Hepatocyte (in vitro differentiated cells): ENCODE results near the gene SMIM21. TPM values are rescaled to one million over a fixed set of nuclear protein-coding genes. Genes with fewer than 3 reads are reported as not detected.

Source experiments
- DNase-seq: peaks from one replicate; pipeline ENCODE4 v3.0.0-alpha.2; 2016; ENCODE audit warnings: low spot score
- H2AFZ ChIP-seq: fragments of 200-600 bp; sonication (generic); 2 replicates; pipeline ENCODE4 v1.6.0; 2016; ENCODE audit warnings: antibody characterized with exemption, mild to moderate bottlenecking
- H3K27ac ChIP-seq: fragments of 200-600 bp; sonication (generic); 2 replicates; pipeline ENCODE4 v1.5.1; 2016; ENCODE audit warnings: mild to moderate bottlenecking
- H3K27me3 ChIP-seq: fragments of 200-600 bp; sonication (generic); 2 replicates; pipeline ENCODE4 v1.6.1; 2016
- H3K36me3 ChIP-seq: fragments of 200-600 bp; sonication (generic); replicated peaks from 2 replicates; pipeline ENCODE4 v1.5.1; 2016; ENCODE audit warnings: low read depth; ENCODE audit not compliant: insufficient read depth
- H3K4me1 ChIP-seq: fragments of 200-600 bp; sonication (generic); 2 replicates; pipeline ENCODE4 v1.5.1; 2016; ENCODE audit warnings: mild to moderate bottlenecking, moderate library complexity; ENCODE audit not compliant: insufficient read depth
- H3K4me2 ChIP-seq: fragments of 200-600 bp; sonication (generic); 2 replicates; pipeline ENCODE4 v1.6.0; 2016
- H3K4me3 ChIP-seq: fragments of 200-600 bp; sonication (generic); 2 replicates; pipeline ENCODE4 v1.5.1; 2016; ENCODE audit warnings: mild to moderate bottlenecking
- H3K79me2 ChIP-seq: fragments of 200-600 bp; sonication (generic); 2 replicates; pipeline ENCODE4 v1.6.0; 2017; ENCODE audit warnings: mild to moderate bottlenecking
- H3K9me2 ChIP-seq: fragments of 200-600 bp; sonication (generic); replicated peaks from 2 replicates; pipeline ENCODE4 v1.6.0; 2017; ENCODE audit warnings: mild to moderate bottlenecking; ENCODE audit not compliant: insufficient read depth
- H3K9me3 ChIP-seq: fragments of 200-600 bp; sonication (generic); 2 replicates; pipeline ENCODE4 v1.5.1; 2016; ENCODE audit warnings: low read depth, mild to moderate bottlenecking
- H4K20me1 ChIP-seq: fragments of 200-600 bp; sonication (generic); 2 replicates; pipeline ENCODE4 v1.6.0; 2016; ENCODE audit warnings: mild to moderate bottlenecking; ENCODE audit not compliant: insufficient read depth, poor library complexity, severe bottlenecking
- CTCF ChIP-seq: fragments of 200-600 bp; sonication (generic); IDR thresholded peaks from 2 replicates; pipeline ENCODE4 v1.5.1; 2016; ENCODE audit warnings: antibody characterized with exemption, mild to moderate bottlenecking; ENCODE audit not compliant: poor library complexity
- EZH2 ChIP-seq: fragments of 200-600 bp; sonication (generic); IDR thresholded peaks from 2 replicates; pipeline ENCODE4 v1.6.1; 2016; ENCODE audit warnings: antibody characterized with exemption, mild to moderate bottlenecking, borderline replicate concordance
- EZH2phosphoT487 ChIP-seq: fragments of 200-600 bp; sonication (generic); IDR thresholded peaks from one replicate; pipeline ENCODE4 v1.6.1; 2018; ENCODE audit warnings: antibody characterized with exemption, mild to moderate bottlenecking, low read depth, moderate library complexity; ENCODE audit not compliant: unreplicated experiment, severe bottlenecking
- WGBS: methylation state at CpG from one replicate; pipeline ENCODE4 v1.1.6; 2016; ENCODE audit warnings: low lambda C conversion rate; ENCODE audit errors: missing lambda C conversion rate; 5-methylcytosine and 5-hydroxymethylcytosine counted together
- polyA plus RNA-seq: library from polyadenylated mRNA; unstranded; fragments of >200 nt; fragmentation: Nextera tagmentation; extraction: Ambion mirVana; gene quantifications from 2 replicates; pipeline ENCODE4 v1.2.1, GENCODE V29; 2016
- total RNA-seq: library from RNA; depleted of rRNA; stranded (reverse); fragments of >200 nt; gene quantifications from 2 replicates; pipeline ENCODE4 v1.2.3, GENCODE V29; 2014

The SMIM21 gene
- total and polyA plus RNA-seq, 2 experiments from 2014 or later = not detected

DNA sequence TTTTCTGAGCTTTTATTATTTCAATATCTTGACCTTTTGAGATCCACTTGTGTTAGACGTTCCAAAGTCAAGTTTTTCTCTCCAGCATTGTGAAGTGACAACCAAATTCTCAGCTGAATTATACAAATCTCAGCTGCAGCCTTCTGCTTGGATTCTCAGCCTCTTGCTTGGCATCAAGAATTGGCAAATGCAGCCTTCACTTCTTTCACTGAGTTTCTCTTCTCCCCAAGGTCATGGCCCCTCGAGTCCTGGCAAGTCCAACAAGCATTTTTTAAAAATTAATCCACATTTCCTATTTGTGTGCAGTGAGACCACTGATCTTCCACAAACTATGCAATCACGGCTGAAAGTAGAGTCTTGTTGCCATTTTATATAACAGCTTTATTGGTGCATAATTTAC is 23.4 kb upstream of the SMIM21 start:
- no peak for DNase-seq
- Histone ChIP-seq H3K27me3 (peaks cover 2% of the 10 kb centered on the region), H2AFZ (no peak overlapping the region), H3K9me3 (no peaks in the 10 kb centered on the region), H4K20me1 (no peaks in the 10 kb centered on the region), H3K36me3 (no peaks in the 10 kb centered on the region), H3K79me2 (no peaks in the 10 kb centered on the region), H3K27ac (no peak overlapping the region), H3K4me2 (no peak overlapping the region), H3K4me1 (peaks cover 5% of the 10 kb centered on the region), H3K9me2 (no peaks in the 10 kb centered on the region), H3K4me3 (no peak overlapping the region)
- 82% methylated on average over 3 of the region's 3 CpGs for WGBS
- TF ChIP-seq EZH2phosphoT487 (no peak), CTCF (no peak), EZH2 (no peak)

DNA sequence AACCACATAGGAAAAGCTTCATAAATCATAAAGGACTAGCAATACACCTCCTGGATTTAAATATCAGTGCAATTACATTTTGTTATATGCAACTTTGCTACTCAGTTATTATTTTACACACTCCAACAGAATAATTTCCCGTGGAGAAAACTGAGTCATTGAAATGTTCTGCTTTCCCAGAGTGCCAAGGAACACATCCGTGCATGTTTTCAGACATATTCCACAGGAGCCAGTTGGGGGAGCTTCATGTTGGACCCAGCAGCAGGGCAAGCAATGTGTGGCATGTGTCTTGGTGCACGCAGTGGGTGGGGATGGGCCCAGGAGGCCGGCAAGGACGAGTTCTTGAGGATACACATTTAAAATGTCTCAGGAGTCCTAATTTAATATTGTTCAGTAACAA is 14.4 kb upstream of the SMIM21 start:
- Histone ChIP-seq H3K4me2 (no peak overlapping the region), H3K79me2 (no peaks in the 10 kb centered on the region), H3K27ac (no peak overlapping the region), H3K36me3 (no peaks in the 10 kb centered on the region), H3K4me3 (no peak overlapping the region), H3K4me1 (no peaks in the 10 kb centered on the region), H3K27me3 (no peaks in the 10 kb centered on the region), H4K20me1 (no peaks in the 10 kb centered on the region), H2AFZ (no peak overlapping the region), H3K9me2 (no peaks in the 10 kb centered on the region), H3K9me3 (no peaks in the 10 kb centered on the region)
- DNase-seq = no peak
- no peak for TF ChIP-seq EZH2
- no peak for TF ChIP-seq CTCF
- no peak for TF ChIP-seq EZH2phosphoT487
- WGBS = 90% methylated on average over 5 of the region's 5 CpGs

- H3K9me2 ChIP-seq = no peaks in the 10 kb centered on the region
- H4K20me1 ChIP-seq = no peaks in the 10 kb centered on the region
- no peaks in the 10 kb centered on the region for H3K36me3 ChIP-seq
- H3K4me1 ChIP-seq = no peaks in the 10 kb centered on the region
- DNase-seq = no peak
- H3K27ac ChIP-seq = no peak overlapping the region
- WGBS = 98% methylated on average over 4 of the region's 4 CpGs
- no peaks in the 10 kb centered on the region for H3K9me3 ChIP-seq
- no peak for TF ChIP-seq EZH2phosphoT487
- TF ChIP-seq EZH2 = no peak
- no peak for TF ChIP-seq CTCF
- no peak overlapping the region for H2AFZ ChIP-seq
- H3K27me3 ChIP-seq = peaks cover 4% of the 10 kb centered on the region
- H3K4me2 ChIP-seq = no peak overlapping the region
- H3K79me2 ChIP-seq = no peaks in the 10 kb centered on the region
- H3K4me3 ChIP-seq = no peak overlapping the region
Observed at GRCh38 chr18:75439348-75439747, 11.8 kb upstream of the SMIM21 start.

GRCh38 chr18:75438891-75439290 is 11.4 kb upstream of the SMIM21 start:
- no peak for DNase-seq

More at GRCh38 chr18:75438891-75439290, 11.4 kb upstream of the SMIM21 start:
- H3K79me2 ChIP-seq = no peaks in the 10 kb centered on the region
- no peak overlapping the region for H3K27ac ChIP-seq
- no peaks in the 10 kb centered on the region for H3K9me3 ChIP-seq
- TF ChIP-seq EZH2 = no peak
- TF ChIP-seq EZH2phosphoT487 = no peak
- TF ChIP-seq CTCF = no peak
- H3K4me3 ChIP-seq = no peak overlapping the region
- 73% methylated on average over 3 of the region's 3 CpGs for WGBS
- no peak overlapping the region for H3K4me2 ChIP-seq
- no peaks in the 10 kb centered on the region for H3K9me2 ChIP-seq
- H2AFZ ChIP-seq = no peak overlapping the region
- no peaks in the 10 kb centered on the region for H4K20me1 ChIP-seq
- peaks cover 4% of the 10 kb centered on the region for H3K27me3 ChIP-seq
- H3K4me1 ChIP-seq = no peaks in the 10 kb centered on the region
- no peaks in the 10 kb centered on the region for H3K36me3 ChIP-seq
